DMS53 treated with DMSO at 0.1 percent for 48 hours (cell line): ENCODE measurements around the gene KRTAP22-1.

Source experiments
- DNase-seq: peaks from one replicate; lab custom pipeline; 2025; ENCODE audit not compliant: unreplicated experiment; lab: John Stamatoyannopoulos, UW

The KRTAP22-1 gene

DNA sequence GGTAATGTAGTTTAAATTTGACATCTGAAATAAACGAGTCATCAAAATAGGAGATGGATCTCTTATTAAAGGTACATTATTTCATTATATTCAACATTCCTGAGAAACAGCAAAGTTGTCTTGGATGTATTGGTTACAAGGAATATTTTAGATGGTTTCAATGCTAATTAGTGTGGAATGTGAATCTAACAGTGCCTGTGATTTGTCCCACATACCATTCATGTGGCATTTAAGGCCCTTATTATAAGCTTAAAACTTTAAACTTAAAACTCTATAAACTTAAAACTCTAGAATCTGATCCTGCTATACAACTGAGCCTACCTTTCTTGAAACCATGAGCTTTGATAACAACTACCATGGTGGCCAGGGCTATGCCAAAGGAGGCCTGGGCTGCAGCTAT lies at the start of gene KRTAP22-1:
KRTAP22-1 (plus strand) TSS at position 301 of the 400 bp plus-strand sequence.
- no peak for DNase-seq

DNA sequence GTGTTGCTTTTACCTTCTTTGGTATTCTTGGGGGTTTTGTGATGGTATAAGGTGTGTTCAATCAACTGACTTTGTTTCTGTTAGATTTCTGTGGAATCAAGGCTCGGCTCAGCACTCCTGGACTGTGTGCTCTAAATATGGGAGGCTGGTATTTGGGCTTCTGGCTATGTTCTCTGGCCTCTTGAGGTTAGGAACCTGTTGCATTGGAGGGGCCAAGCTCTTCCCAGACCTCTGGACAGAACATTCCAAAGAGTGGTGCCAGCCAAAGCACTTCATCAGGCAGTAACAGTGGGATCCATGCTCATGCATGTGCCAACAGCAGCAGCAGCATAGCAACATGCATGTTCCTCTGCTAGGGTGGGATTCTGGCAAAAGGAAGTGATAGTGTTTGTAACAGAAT lies 48.1 kb upstream of the KRTAP22-1 start:
- no peak for DNase-seq

DNA sequence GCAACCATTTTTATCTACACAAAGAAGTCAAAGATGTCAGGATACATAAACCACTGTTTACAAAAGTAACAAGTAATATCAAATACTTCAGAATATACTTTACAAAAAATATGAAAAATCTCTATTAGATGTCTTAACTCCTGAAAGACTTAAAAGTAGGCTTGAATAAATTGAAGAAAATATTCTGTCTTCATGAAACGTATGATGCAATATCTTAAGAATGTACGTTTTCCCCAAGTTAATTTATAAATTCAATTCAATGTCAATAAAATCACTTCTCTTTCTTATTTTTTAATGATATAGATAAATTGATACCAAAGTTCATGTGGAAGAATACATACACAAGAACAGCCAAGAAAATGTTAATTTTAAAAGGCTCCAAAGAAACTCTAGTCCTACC lies 45.8 kb upstream of the KRTAP22-1 start:
- no peak for DNase-seq

DNA sequence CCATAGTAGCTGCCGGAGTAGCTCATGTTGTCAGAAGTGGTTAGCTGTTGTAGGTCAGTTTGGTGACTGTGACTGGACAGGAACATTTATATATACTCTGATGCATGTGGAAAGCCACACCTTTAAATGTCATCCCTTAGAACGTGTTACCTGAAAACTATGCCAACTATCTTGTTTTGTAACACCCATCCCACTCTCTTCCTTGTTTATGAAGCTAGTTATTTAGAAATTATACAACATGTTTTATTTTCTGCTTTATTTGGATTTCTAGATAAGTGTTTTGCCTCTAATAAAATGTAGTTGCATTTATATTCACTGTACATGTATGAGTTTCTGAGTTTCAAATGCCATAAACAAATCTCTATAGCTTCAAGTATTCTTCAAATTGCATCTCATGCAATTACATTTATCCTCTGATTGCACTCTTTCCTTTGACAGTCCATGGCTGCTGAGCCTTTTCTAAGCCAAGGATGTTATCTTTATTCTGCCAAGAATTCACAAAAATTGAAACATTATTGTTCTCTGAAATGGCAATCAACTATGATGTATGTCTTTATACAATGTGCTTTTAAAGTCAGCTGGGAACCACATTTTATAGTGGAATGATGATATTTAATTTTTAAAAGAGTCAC lies 39.5 kb upstream of the KRTAP22-1 start, which contains the start of gene KRTAP19-7:
KRTAP19-7 (minus strand) TSS at position 51 of the 632 bp plus-strand sequence; CDS start at position 26, 25 bp downstream.
- DNase-seq: no peak

DNA sequence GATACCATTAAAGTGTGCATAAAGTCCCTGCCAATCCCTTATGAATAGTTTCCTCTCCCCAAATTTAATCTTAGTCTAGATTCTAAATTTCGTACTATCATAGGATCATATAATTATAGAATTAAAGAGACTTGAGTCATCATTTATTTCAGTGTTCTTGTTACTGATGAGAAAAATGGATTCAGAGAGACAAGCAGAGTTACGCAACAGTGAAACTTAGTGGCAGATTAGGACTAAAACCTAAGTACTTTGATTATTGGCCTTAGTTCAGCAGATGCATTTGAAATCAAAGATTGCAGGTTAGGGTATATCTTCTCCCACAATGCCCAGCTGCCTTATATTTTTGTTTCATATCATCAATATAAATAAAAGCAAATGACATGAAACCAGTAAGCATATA lies 38.9 kb upstream of the KRTAP22-1 start:
- DNase-seq: no peak

DNA sequence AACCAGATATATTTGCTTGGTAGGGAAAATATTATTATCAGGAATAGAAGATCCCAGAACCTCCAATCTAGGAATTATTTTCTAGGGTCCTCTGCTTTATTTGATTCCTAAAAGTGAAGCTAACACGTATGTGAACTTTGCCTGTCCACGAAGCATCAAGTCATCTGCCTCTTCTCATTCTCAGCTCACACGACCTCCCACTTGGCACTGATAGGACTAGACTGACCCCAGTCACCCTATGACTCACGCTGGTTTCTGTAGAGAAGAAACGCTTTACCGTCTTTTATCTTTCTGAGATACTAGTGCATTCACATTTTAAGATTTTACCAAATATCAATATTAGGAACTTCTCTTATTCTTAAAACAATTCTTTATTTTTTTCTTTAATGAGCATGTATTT lies 37.8 kb upstream of the KRTAP22-1 start:
- DNase-seq: no peak

DNA sequence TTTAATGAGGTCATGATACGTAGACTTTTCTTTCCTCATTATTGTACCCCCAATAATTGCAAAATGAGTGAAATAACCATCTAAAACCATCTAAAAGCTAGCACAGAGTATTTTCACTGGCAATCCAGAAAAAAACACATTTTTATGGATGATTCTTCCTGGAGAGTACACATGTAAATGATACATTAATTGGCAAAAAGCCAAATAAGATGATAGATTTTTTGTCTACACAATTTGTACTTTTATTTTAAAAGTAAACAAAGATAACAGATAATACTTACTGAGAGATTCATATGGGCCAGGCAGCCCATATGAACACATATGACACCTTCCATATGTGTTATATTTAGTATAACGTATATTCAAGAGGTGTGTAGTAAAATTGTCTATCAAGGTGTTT lies 37.3 kb upstream of the KRTAP22-1 start:
- no peak for DNase-seq

DNA sequence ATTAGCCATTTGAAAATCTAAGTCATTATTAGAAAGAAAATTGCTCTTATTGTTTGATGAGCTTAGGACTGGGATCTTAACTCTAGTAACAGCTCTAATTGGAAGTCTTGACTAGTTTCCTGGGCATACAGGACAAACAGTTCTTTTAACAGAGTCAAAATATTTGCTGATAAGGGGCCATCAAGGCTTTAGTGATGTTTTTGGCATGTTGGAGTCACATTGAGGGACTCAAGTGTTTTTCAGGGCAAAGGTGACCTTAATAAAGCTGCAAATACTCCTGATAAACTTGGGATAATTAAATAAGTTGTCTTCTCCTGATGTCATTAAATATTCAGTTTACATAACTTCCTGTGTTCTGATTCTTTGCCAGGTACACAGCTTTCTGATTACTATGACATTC lies 33.3 kb upstream of the KRTAP22-1 start:
- DNase-seq: no peak

DNA sequence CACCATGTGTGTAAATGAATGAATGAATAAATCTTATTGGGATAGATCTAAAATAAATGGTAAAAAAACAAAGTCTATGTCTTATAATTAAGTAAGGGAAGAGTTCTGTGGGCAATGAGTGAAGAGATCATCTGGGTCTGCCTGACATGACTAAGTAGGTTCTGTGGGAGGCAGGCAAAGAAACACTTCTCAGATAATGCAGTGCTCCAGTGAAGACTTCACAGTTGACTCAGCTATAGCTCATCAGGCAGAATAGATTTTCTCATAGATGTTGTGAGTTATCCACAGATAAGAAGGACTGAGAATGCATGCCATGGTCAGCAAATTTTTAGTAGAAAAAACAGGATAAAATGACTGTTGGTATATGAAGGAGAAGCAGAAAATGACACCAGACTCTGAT lies 23.1 kb upstream of the KRTAP22-1 start:
- DNase-seq: no peak

DNA sequence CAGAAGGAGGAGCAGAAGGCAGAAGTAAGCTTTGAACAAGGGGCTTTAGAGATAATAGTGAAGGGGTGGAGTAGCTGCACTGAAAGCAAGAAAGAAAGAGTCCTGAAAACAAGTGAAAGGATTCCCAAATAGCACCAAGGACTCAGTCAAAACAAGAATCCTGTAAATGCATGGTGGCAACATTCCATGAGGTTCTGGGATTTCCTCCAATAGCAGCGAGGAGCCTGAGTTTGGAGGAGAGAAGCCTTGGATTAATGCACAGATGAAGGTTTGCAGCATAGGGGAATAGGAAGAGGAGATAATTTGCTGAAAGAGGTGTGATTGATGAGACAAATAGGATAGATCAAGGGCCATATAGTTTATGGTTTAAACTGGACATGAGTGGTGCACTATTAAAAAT lies 21.5 kb upstream of the KRTAP22-1 start:
- no peak for DNase-seq

DNA sequence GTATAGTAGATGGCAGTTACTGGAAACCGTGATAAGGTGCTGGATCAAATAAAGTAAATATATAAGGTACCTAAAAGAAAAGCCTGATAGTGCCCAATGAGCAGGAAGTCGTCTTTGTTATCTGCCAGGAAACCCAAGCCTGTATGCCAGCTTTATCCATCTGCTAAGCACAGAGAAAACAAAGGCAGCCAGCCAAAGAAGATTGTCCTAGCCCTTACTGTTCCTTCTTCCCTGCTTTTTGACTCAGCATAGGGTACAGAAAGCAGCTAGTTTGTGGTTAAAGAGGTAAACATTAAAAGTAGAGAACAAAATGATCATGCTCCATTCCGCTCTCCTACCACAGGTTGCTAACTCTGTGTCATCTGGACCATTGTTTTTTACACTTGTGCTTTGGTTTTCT lies 20.8 kb upstream of the KRTAP22-1 start:
- no peak for DNase-seq

DNA sequence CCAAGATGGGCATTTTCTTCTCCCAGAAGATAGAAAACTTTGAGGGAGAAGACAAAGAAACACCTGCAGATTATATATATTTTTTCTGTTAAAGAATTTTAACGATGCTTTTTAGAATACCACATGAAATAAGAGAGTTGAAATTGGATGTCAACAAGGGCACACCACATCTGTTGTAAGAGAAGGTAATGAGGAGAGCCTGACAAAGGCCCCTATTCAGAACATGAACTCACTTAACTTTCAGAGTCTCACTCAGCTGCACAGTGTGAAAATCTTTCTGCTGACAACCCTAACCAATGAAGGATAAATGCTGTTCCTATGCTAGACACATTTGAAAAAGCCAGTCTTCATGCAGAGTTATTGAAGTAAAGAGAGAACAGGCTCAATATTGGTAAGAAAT lies 18.0 kb upstream of the KRTAP22-1 start:
- no peak for DNase-seq

DNA sequence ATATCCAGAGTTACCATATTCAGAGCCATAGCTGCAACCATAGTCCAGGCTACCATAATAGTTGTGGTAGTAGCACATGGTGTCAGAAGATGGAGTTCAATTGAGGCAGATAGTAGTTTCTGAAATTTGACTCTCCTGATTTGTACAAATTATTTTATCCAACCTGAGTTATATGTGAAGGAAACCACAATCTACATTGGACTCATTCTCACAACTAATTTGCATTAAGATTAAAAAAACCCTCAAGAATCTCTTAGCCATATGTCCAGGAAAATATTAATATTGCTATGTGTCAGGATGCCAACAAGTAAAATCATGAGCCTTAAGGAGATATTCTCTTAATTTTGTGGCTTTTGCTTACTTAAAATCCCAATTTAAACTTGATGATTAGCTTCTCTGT lies 10.6 kb upstream of the KRTAP22-1 start, which contains the start of gene KRTAP22-2:
KRTAP22-2 (minus strand) TSS at position 101 of the 400 bp plus-strand sequence.
- no peak for DNase-seq

DNA sequence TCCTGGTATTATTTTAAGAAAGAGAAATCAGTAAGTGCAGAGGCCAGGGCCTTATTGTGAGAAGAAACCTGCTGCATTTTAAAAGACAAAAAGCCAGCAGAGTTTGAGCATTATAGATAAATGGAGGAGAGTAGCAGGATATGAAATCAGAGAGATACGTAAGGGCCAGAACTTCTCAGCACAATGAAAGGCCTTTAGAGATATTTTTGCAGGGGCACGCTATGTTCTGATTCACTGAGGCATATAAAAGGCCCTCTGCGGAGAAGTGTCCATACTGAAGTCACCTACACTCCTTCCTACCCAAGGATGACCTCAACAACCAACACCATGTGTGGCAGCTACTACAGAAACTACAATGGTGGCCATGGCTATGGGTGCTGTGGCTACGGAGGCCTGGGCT lies 8.7 kb upstream of the KRTAP22-1 start, which contains the start of gene KRTAP6-3:
KRTAP6-3 (plus strand) TSS at position 301 of the 400 bp plus-strand sequence; CDS start at position 307, 6 bp downstream.
- no peak for DNase-seq

DNA sequence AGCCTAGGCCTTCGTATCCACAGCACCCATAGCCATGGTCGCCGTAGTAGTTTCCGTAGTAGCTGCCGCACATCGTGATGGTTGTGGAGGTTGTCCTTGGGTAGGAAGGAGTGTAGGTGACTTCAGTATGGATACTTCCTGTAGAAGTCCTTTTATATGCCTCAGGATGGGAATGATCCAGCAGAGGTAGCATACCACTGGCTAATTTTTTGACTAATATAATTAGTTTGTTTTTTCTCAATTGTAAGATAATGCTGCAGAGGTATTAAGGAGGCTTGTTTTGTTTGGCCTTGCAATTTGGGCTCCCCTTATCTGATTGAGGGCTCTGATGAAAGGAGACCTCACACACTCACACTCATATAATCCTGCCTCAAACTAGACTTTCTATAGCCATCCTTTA lies 2.1 kb upstream of the KRTAP22-1 start, which contains the start of gene KRTAP6-2:
KRTAP6-2 (minus strand) TSS at position 101 of the 400 bp plus-strand sequence; CDS start at position 73, 28 bp downstream.
- no peak for DNase-seq

DNA sequence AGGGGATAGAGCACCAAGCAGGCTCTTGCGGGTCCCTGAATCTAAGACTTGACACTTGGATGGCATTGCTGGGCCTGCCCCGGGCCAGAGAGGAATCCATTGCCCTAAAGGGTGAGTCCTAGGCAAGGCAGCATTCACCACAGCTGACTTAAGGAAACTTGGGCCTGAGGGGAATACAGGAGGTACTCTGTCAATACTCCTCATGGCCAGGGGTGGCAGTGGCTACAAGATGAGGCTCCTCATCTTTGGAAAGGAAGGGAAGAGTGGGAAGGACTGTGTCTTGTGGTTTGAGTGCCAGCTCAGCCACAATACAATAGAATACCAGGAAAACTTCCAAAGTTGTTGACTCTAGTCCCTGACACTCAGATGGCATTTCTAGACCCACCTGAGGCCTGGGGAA lies 5.1 kb downstream of the KRTAP22-1 start:
- DNase-seq: no peak

DNA sequence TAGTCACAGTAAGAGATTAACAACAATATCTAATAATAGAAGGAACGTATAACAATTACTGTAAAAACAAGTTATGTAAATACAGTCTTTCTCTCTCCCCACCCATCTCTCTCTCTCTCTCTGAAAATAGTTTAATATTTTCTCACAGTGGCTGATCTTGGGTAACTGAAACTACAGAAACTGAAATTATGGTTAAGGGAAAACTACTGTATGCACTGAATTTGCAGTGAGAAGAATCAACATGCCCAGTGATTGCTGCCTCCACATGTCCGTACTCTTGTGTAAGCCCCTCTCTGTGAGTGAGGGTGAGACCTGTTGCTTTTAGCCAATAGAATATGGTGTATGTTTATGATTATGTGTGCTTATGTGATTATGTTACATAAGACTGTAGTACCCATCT lies 11.2 kb downstream of the KRTAP22-1 start:
- no peak for DNase-seq

DNA sequence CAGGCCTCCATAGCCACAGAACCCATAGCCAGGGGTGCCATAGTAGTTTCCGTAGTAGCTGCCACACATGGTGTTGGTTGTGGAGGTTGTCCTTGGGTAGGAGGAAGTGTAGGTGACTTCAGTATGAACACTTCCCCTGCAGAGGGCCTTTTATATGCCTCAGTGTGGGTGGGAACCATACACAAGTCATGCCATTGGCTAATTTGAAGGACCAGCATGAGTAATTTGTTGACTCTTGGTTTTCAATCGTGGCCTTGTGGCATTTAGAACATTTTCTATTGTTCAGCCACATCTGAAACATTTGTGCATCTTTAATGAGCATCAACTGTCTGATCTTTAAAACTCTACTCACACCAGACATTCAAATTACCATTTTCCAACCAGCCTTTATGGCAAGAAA lies 12.9 kb downstream of the KRTAP22-1 start, which contains the start of gene KRTAP6-1:
KRTAP6-1 (minus strand) TSS at position 95 of the 400 bp plus-strand sequence; CDS start at position 69, 26 bp downstream.
- no peak for DNase-seq

DNA sequence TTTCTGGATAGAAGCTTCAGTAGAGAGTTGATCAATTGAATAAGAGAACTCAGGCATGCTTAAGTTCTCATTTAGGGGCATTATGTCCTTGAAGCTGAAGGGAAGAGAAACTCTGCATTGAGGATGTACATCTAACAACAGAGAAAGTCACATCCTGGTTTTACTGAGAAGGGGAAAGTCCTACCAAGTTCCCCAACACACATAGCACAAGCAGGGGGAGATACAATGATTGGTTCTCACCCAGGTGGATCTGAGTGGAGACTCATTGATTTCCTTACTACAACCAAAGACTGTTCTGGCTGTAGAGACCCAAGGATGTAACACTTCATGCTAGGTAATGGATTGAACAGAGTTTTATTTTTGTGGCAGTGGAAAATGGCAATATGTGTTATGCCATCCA lies 14.3 kb downstream of the KRTAP22-1 start:
- no peak for DNase-seq

DNA sequence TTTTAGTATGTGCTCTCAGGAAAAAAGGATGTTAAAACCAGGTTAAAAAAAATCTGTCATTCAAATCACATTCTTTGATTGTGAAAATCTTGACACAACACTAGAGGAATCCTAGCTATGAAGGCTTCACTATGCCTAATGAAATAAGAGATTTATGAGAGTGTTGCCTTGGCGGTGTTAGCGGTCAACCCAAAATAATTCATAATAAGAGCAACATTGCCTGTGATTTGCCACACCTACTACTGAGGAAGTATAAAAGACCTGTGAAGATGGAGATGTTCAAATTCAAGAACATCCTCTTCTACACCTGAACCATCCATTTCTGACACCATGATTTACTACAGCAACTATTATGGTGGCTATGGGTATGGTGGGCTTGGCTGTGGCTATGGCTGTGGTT lies 15.2 kb downstream of the KRTAP22-1 start, which contains the start of gene KRTAP20-1:
KRTAP20-1 (plus strand) TSS at position 301 of the 400 bp plus-strand sequence; CDS start at position 331, 30 bp downstream.
- DNase-seq: no peak

DNA sequence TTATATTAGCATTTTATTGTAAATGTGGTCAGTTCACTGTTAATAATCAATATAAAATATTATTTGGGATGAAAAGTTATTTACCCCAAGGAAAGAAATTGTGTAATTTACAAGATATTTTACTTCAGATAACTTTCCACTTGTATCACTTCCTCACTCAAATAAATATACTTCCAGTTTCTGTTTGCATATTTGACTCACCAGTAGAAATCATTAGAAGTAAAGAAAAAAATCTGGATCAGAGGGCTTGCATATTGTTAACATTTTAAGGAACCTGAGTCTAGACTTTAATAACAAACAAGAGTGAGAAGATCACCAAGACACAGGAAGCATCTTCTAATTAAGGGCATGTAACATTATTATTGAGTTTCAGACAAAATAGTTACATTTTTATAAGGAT lies 19.2 kb downstream of the KRTAP22-1 start:
- DNase-seq: no peak

DNA sequence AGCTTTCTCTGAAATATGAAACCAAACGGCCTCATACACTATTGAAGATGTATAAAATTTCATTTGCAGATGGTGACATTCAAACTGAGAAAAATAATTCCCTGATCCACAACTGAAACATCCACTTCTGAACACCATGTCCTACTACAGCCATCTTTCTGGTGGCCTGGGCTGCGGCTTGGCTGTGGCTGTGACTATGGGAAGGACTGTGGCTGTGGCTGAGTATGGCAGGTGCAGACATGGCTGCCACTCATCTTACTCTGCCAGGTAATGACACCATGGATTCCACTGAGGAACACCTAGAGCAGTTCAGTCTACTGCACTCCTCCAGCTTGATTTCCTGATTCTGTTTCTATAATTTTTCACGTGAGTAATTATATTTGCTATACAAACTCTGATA lies 19.6 kb downstream of the KRTAP22-1 start, which contains the start of gene KRTAP20-4:
KRTAP20-4 (plus strand) TSS at position 106 of the 400 bp plus-strand sequence.
- DNase-seq: no peak

DNA sequence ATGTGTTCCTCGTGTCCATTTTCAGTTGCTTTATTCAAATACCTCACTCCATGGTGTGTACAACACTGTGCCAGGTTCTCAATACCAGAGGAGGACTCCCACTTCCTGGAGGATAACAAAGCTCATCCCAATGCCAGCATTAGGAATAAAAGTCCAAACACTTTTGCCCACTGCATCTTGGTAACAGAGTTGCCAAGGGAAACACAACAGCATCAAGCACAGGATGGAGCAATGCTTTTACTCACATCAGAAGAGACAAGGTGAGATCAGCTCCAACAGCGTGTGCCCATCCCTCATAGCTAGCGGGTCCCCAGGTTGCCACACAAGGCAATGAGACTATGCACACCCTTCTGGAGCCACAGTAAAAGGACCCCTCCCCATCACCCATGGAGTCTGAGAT lies 22.5 kb downstream of the KRTAP22-1 start:
- no peak for DNase-seq
